Gastroesophageal sphincter (tissue), 3 donors: ENCODE data around the gene MTIF3.

ENCODE experiments used
- EP300 ChIP-seq: sonication (generic); formaldehyde crosslinking; IDR thresholded peaks from one replicate; pipeline ENCODE4 v1.6.1; 2017; ENCODE audit warnings: antibody characterized with exemption, mild to moderate bottlenecking
- TF ChIP-seq, protein P1 (sequence below), 4 experiments: fragments of 200-600 bp in 2 of 4; fragments of 450-650 bp in 2 of 4; sonication (generic) in 1 of 4; IDR thresholded peaks; one replicate each; pipeline ENCODE4 v1.5.1; 2017 to 2019; ENCODE audit warnings: antibody characterized with exemption in 4 of 4, mild to moderate bottlenecking in 2 of 4, moderate library complexity in 2 of 4

DNA sequence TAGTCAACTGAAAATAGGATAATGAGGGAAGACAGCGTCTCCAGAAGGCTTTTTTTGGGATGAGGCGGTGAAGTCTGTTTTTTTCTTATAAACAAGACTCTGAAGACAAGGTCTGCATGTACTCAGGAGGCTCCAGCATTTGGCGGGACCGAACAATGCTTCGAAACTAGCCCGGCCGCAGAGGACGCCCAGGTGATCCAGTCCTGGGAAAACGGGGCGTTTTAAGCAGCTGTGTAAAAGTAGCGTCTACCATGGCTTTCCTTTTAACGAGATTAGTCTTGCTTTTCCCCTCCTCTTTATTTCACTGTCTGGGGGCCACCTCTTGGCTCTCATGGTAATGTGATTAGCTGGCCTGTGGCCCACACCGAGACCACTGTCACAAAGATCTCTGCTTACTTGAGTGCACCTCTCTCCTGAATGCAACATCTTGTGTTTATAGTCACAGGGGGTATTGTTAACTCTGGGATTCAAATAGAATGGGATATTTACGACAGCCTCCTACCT, 55.3 kb downstream of the MTIF3 start:
- TF ChIP-seq, protein P1, sequence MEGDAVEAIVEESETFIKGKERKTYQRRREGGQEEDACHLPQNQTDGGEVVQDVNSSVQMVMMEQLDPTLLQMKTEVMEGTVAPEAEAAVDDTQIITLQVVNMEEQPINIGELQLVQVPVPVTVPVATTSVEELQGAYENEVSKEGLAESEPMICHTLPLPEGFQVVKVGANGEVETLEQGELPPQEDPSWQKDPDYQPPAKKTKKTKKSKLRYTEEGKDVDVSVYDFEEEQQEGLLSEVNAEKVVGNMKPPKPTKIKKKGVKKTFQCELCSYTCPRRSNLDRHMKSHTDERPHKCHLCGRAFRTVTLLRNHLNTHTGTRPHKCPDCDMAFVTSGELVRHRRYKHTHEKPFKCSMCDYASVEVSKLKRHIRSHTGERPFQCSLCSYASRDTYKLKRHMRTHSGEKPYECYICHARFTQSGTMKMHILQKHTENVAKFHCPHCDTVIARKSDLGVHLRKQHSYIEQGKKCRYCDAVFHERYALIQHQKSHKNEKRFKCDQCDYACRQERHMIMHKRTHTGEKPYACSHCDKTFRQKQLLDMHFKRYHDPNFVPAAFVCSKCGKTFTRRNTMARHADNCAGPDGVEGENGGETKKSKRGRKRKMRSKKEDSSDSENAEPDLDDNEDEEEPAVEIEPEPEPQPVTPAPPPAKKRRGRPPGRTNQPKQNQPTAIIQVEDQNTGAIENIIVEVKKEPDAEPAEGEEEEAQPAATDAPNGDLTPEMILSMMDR (IDR thresholded peaks at IDR 0.05), result no peak
- TF ChIP-seq EP300, result no peak
